ENCODE data around the gene FAM174B. TPM values are rescaled to one million over a fixed set of nuclear protein-coding genes. Genes with fewer than 3 reads are reported as not detected.

The FAM174B gene
- total and polyA plus RNA-seq, 9 donors = 2.5 to 31.5 (median 15.4) TPM

GRCh38 chr15:92633001-92633400, 22.6 kb downstream of the FAM174B start:
- no peaks in the 10 kb centered on the region for H3K9me3 ChIP-seq
- no peak overlapping the region for H3K27ac ChIP-seq
- 68 to 79% (median 76%) methylated on average over 8 of the region's 8 CpGs for WGBS, 3 donors
- no peaks in the 10 kb centered on the region for H3K36me3 ChIP-seq
- intact Hi-C loops (cut with DNase I) = no loop called here
- DNase-seq = no peak
- peaks cover 7% of the 10 kb centered on the region for H3K4me1 ChIP-seq (ENCODE audit: insufficient read depth)
- TF ChIP-seq EP300 (IDR thresholded peaks at IDR 0.05) (no peak), CTCF (IDR thresholded peaks at IDR 0.05) (no peak), POLR2A (IDR thresholded peaks at IDR 0.05) (no peak)
- no peak overlapping the region for H3K4me3 ChIP-seq
- H3K27me3 ChIP-seq = no peaks in the 10 kb centered on the region

GRCh38 chr15:92631721-92632120, 23.9 kb downstream of the FAM174B start:
- H3K9me3 ChIP-seq = no peaks in the 10 kb centered on the region
- intact Hi-C loops (cut with DNase I) = no loop called here

GRCh38 chr15:92629975-92630626, 25.5 kb downstream of the FAM174B start:
- TF ChIP-seq CTCF (IDR thresholded peaks at IDR 0.05) (no peak), EP300 (IDR thresholded peaks at IDR 0.05) (no peak), POLR2A (IDR thresholded peaks at IDR 0.05) (no peak)
- no peaks in the 10 kb centered on the region for H3K4me1 ChIP-seq (ENCODE audit: insufficient read depth)
- intact Hi-C loops (cut with DNase I) = no loop called here
- no peak for DNase-seq
- no peaks in the 10 kb centered on the region for H3K27me3 ChIP-seq
- H3K36me3 ChIP-seq = no peaks in the 10 kb centered on the region
- no peak overlapping the region for H3K4me3 ChIP-seq
- WGBS, 3 donors = 88 to 93% (median 93%) methylated on average over 11 of the region's 11 CpGs
- no peaks in the 10 kb centered on the region for H3K9me3 ChIP-seq
- H3K27ac ChIP-seq = no peak overlapping the region

More at GRCh38 chr15:92631721-92632120, 23.9 kb downstream of the FAM174B start:
- no peaks in the 10 kb centered on the region for H3K36me3 ChIP-seq
- TF ChIP-seq CTCF (IDR thresholded peaks at IDR 0.05) = no peak
- TF ChIP-seq EP300 (IDR thresholded peaks at IDR 0.05) = no peak
- no peak for TF ChIP-seq POLR2A (IDR thresholded peaks at IDR 0.05)
- H3K4me1 ChIP-seq (ENCODE audit: insufficient read depth) = no peaks in the 10 kb centered on the region
- WGBS, 3 donors = 84 to 88% (median 85%) methylated on average over 11 of the region's 11 CpGs
- no peak overlapping the region for H3K27ac ChIP-seq
- DNase-seq = no peak
- H3K4me3 ChIP-seq = no peak overlapping the region
- no peaks in the 10 kb centered on the region for H3K27me3 ChIP-seq

GRCh38 chr15:92629276-92629974, 26.1 kb downstream of the FAM174B start:
- no peak for DNase-seq
- TF ChIP-seq POLR2A (IDR thresholded peaks at IDR 0.05) = no peak
- no peak for TF ChIP-seq CTCF (IDR thresholded peaks at IDR 0.05)
- no peak for TF ChIP-seq EP300 (IDR thresholded peaks at IDR 0.05)
- Histone ChIP-seq H3K9me3 (no peaks in the 10 kb centered on the region), H3K27me3 (no peaks in the 10 kb centered on the region), H3K4me1 (ENCODE audit: insufficient read depth) (no peaks in the 10 kb centered on the region), H3K36me3 (no peaks in the 10 kb centered on the region), H3K27ac (no peak overlapping the region), H3K4me3 (no peak overlapping the region)
- intact Hi-C loops (cut with DNase I) = no loop called here
- 92 to 96% (median 94%) methylated on average over 11 of the region's 11 CpGs for WGBS, 3 donors

Measured in ovary (tissue), 9 donors.